GM18517 (cell line): ENCODE data around the gene MAZ.
"Not testable (repeated sequence)": the region's sequence is repeated elsewhere in the genome, so short reads cannot be mapped to it uniquely, and the experiment has no call there.

ENCODE experiments used
- ATAC-seq: cut with Tn5 transposase; IDR thresholded peaks from one replicate; pipeline ENCODE4 v1.9.1; 2021; ENCODE audit warnings: mild to moderate bottlenecking, moderate library complexity; ENCODE audit not compliant: unreplicated experiment

MAZ gene

GRCh38 chr16:29806099-29806579 is at the start of gene MAZ:
Gene MAZ (plus strand): TSS chr16:29806529. CDS start chr16:29806702, 173 bp downstream.
- no peak for ATAC-seq

GRCh38 chr16:29756654-29757053 is 49.7 kb upstream of the MAZ start:
- no peak for ATAC-seq

GRCh38 chr16:29757086-29757485 is 49.2 kb upstream of the MAZ start:
- ATAC-seq: not testable (repeated sequence)

GRCh38 chr16:29757950-29758466 is 48.3 kb upstream of the MAZ start:
- ATAC-seq: no peak

- no peak for ATAC-seq
These were observed 45.6 kb upstream of the MAZ start for GRCh38 chr16:29760567-29761279.

GRCh38 chr16:29761280-29761651 is 45.1 kb upstream of the MAZ start:
- not testable (repeated sequence) for ATAC-seq

- no peak for ATAC-seq
These were observed 44.4 kb upstream of the MAZ start for GRCh38 chr16:29761882-29762281.

- ATAC-seq: no peak
These were observed 43.0 kb upstream of the MAZ start for GRCh38 chr16:29763326-29763725.

- no peak for ATAC-seq
These were observed 40.9 kb upstream of the MAZ start for GRCh38 chr16:29765167-29766032.

GRCh38 chr16:29766571-29766970 is 39.8 kb upstream of the MAZ start:
- ATAC-seq: no peak

- no peak for ATAC-seq
These were observed 39.3 kb upstream of the MAZ start for GRCh38 chr16:29767062-29767461.

GRCh38 chr16:29769507-29769906 is 36.8 kb upstream of the MAZ start:
- ATAC-seq: no peak

- ATAC-seq: no peak
These were observed 35.9 kb upstream of the MAZ start for GRCh38 chr16:29770250-29770929.

- ATAC-seq: not testable (repeated sequence)
These were observed 34.0 kb upstream of the MAZ start for GRCh38 chr16:29772330-29772729.

- no peak for ATAC-seq
These were observed 31.6 kb upstream of the MAZ start for GRCh38 chr16:29774730-29775129.

- no peak for ATAC-seq
These were observed 30.5 kb upstream of the MAZ start for GRCh38 chr16:29775742-29776408.

GRCh38 chr16:29777576-29778350 is 28.6 kb upstream of the MAZ start, which contains the start of gene ZG16:
Gene ZG16 (plus strand): TSS chr16:29778256. CDS start chr16:29779267, 1,011 bp downstream.
- ATAC-seq: no peak

GRCh38 chr16:29779474-29779873 is 26.9 kb upstream of the MAZ start:
- no peak for ATAC-seq

- ATAC-seq: not testable (repeated sequence)
These were observed 23.0 kb upstream of the MAZ start for GRCh38 chr16:29783094-29783953.
